Stimulated activated CD4-positive, alpha-beta T cell treated with anti-CD3 and anti-CD28 coated beads, Interleukin-12 subunit alpha, Interleukin-12 subunit beta, amount 100 ng/mL, for 48 hours (primary cell): Measurements from ENCODE around the gene NT5C2.

Source experiments
- DNase-seq, 3 donors: peaks; one replicate each; pipeline ENCODE4 v3.0.0-alpha.2; 2020; ENCODE audit warnings: low read depth in 2 of 3, low spot score in 1 of 3

The NT5C2 gene

GRCh38 chr10:103066141-103067098 lies 126.7 kb downstream of the NT5C2 start:
- DNase-seq, result no peak

GRCh38 chr10:103064956-103065355 lies 128.1 kb downstream of the NT5C2 start:
- no peak for DNase-seq

DNA sequence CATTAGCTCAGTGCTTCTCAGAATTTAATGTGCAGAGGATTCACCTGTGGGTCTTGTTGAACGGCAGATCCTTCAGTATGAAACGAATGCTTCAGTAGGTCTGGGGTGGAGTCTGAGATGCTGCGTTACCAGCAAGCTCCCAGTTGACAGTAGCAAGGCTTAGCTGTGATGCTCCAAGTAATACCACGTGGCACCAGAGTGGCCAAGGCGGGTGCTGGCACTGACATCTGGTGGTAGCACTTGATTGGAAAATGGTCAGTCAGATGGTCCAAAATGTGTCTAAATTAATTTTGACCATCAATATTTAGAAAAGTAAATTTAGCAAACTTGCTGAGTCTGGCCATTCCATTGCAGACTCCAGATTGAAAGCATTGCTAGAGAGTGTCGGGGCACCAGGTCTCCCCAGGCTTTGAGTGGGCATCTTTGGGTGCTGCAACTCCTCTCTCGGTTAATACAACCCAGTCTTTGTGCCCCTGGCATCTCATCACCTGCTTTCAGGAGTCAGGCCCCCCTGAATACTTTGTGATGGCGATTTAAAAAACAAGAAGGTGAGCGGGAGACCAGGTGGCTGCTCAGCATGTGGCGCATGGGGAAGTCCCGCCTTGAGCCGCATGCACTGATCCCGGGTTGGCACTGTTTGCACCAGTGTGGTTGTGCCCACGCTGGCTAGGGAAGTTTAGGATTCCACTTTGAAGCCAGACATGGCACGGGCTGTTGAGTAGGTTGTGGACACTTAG lies 130.1 kb downstream of the NT5C2 start:
- DNase-seq, result no peak

- DNase-seq, result no peak
Measured at GRCh38 chr10:103060575-103060974, 132.5 kb downstream of the NT5C2 start.

- no peak for DNase-seq
Measured at GRCh38 chr10:103058034-103058433, 135.0 kb downstream of the NT5C2 start.

- DNase-seq, result no peak
Measured at GRCh38 chr10:103055105-103055504, 138.0 kb downstream of the NT5C2 start.

GRCh38 chr10:103054621-103055020 lies 138.5 kb downstream of the NT5C2 start:
- DNase-seq, result no peak

- DNase-seq, result peak; percentile 15 to 27 (median 17)
Measured at GRCh38 chr10:103053659-103054581, 139.2 kb downstream of the NT5C2 start.

DNA sequence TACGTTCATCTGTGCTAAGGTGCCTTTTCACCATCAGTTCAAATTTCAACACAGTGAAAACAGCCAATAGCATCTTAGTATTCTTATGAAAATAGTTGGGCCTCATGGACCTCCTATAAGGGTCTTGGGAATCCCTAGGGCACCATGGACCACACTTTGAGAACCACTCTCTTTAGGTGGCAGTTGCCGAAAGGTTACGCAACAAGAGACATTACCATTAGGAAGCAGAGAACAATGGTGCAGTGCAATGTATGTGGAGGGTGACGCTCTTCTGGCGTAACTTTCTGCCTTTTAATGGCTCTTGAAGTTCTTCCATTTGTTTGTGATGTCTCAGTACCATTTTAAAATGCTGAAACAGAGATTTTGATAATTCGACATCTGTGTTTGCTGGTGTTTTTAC lies 143.8 kb downstream of the NT5C2 start:
- no peak for DNase-seq

DNA sequence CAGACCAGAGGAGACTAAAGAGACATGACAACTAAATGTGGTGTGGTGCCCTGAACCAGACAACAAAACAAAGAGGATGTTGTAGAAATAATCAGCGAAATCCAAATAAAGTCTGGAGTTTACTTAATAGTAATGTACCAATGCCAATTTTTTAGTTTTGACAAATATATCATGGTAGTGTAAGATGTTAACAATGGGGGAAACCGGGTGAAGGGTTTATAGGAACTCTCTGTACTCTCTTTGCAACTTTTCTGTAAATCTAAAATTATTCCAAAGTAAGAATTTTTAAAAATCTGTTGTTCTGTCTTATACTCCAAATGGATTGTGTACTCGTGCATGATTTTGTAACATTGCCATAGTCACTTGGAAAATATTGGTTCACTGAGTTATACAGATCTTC lies 145.7 kb downstream of the NT5C2 start:
- no peak for DNase-seq

DNA sequence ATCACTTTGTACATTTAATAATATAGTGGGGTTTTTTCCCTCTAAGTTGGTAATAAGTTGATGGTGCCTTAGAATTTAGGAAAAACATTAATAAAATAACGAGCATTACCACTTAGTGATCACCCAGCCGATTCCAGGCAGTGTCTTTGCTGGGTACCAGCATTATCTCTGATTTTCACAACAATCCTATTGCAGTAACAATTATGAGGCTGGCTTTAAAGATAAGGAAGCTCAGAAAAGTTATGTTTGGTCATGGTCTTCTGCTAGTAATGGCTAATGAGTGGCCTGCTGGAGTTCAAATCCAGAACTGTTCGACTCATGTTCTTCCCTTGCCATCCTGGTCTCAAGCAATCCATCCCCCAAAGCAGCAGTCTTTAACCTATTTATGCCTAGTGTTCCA lies 147.1 kb downstream of the NT5C2 start:
- no peak for DNase-seq

DNA sequence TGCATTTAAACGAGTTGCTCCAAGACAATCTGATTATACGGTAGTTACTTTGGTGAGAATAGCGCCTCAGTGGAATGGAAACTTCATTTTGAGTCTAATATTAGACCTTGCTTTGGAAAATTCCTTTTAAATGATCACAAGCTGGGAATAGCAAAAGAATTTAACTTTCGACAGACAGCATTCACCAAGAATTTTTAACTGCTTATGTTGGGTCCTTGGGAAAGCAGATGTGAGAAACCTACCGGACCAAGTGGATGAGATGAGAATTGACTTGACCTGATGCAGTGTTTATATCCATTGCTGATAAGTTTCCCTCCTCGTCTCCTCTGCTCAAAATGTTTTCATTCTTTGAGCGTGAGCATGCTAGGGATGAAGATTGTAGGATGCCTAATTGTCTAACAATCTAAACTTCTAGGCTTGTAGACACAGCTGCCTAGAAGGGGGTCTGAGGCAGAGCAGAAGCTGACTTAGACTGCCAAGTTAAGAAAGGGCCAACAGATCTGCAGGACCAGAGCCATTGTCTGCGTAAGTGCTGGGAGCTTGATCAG lies 148.1 kb downstream of the NT5C2 start:
- DNase-seq, result no peak

DNA sequence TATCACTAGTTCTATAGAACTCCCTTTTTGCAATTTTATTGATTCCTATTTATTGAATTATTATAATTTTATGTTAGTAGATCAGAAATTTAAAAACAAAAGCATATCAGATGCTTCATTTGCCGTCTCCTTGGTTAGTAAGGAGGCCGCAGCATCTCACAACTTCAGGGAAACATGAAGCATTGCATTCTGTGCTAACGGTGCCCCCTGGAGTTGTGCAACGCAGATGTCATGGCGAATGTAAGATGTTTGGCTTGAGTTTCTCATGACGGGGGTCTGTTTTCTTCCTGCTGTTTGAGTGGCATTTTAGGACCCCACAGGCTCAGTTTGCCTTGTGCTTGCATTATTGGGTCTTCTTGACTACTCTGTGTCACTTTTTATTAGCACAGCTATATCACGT lies 150.2 kb downstream of the NT5C2 start:
- no peak for DNase-seq

- no peak for DNase-seq
Measured at GRCh38 chr10:103042129-103042528, 150.9 kb downstream of the NT5C2 start.

DNA sequence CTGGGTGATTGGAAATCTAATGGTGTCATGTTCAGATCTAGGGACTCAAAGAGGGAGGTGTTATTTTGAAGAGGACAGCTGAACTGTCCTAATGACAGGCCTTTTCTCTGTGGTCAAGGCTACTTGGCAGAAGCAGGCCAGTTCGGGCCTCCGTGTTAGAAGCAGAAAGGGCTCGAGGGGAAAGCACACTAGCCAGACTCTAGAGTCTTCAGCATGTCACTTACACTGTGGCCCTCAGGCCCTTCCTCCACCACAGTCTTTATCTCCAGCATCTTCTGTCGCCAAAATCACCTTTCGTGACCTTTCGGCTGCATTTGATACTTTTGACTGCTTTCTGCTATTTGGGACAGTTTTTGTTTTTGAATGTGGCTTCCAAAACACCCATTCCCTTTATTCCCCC lies 151.7 kb downstream of the NT5C2 start:
- DNase-seq, result no peak

GRCh38 chr10:103040418-103040817 lies 152.7 kb downstream of the NT5C2 start:
- no peak for DNase-seq

GRCh38 chr10:103038570-103038969 lies 154.5 kb downstream of the NT5C2 start:
- DNase-seq, result no peak
